Measurements from ENCODE around the gene ARID5B.

DNA sequence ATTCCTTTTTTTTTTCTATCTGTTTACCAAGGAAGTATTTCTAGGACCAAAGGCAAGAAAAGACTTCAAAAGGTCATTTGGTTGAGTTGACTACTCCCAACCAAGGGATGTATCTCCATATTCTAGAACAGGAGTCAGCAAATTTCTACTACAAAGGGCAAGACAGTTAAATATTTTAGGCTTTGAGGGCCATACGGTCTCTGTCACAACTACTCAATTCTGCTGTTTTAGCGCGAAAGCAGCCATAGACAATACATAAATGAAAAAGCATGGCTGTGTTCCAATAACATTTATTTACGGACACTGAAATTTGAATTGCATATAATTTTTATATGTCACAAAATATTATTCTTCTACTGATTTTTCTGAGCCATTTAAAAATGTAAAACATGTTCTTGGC is 8.5 kb upstream of the ARID5B start:
- no peak for TF ChIP-seq CTCF (IDR thresholded peaks at IDR 0.05)
- no peak for TF ChIP-seq EZH2 (IDR thresholded peaks at IDR 0.05; ENCODE audit: borderline replicate concordance, insufficient read depth, low read depth, low read length, poor library complexity, severe bottlenecking)

All from B cell (primary cell).